Chondrocyte (in vitro differentiated cells): ENCODE results near the gene EWSR1. TPM values are rescaled to one million over a fixed set of nuclear protein-coding genes. Genes with fewer than 3 reads are reported as not detected.
A peak's percentile ranks its signal among the peaks of the same experiment; 100 is the strongest.

Experiments
- DNase-seq: peaks from one replicate; pipeline ENCODE4 v3.0.0; 2021; ENCODE audit warnings: mixed read lengths, low spot score
- H3K27ac Mint-ChIP-seq: one replicate; pipeline ENCODE4 v1.8.0; 2021; ENCODE audit warnings: mild to moderate bottlenecking, moderate library complexity, mixed read lengths; ENCODE audit not compliant: unreplicated experiment
- H3K27me3 Mint-ChIP-seq: 2 replicates; pipeline ENCODE4 v1.8.0; 2021; ENCODE audit warnings: low read depth, mixed read lengths
- H3K36me3 Mint-ChIP-seq: 2 replicates; pipeline ENCODE4 v1.8.0; 2021; ENCODE audit warnings: low read depth, mixed read lengths
- H3K4me1 Mint-ChIP-seq: 2 replicates; pipeline ENCODE4 v1.8.0; 2021; ENCODE audit warnings: low read depth, mild to moderate bottlenecking, mixed read lengths
- H3K4me3 Mint-ChIP-seq: one replicate; pipeline ENCODE4 v1.8.0; 2021; ENCODE audit warnings: mild to moderate bottlenecking, moderate library complexity, mixed read lengths; ENCODE audit not compliant: unreplicated experiment
- H3K9me3 Mint-ChIP-seq: 2 replicates; pipeline ENCODE4 v1.8.0; 2021; ENCODE audit warnings: low read depth, mixed read lengths
- CTCF ChIP-seq: fragments of 200-600 bp; sonication (generic); IDR thresholded peaks from 2 replicates; pipeline ENCODE4 v1.5.0; 2021; ENCODE audit warnings: antibody characterized with exemption, mild to moderate bottlenecking, moderate library complexity
- total RNA-seq: library from RNA; stranded (reverse); gene quantifications from 3 replicates; pipeline ENCODE4 v1.2.1, GENCODE V29; 2021

The EWSR1 gene
- total RNA-seq, 1 donor from 2014 or later, result 139 TPM

- no peak overlapping the region for H3K27ac Mint-ChIP-seq
- H3K4me1 Mint-ChIP-seq, result peaks cover 14% of the 10 kb centered on the region
- DNase-seq, result no peak
- TF ChIP-seq CTCF, result no peak
- H3K9me3 Mint-ChIP-seq, result no peaks in the 10 kb centered on the region
- H3K36me3 Mint-ChIP-seq, result peaks cover 11% of the 10 kb centered on the region
- peak overlapping the region; percentile 33 for H3K4me3 Mint-ChIP-seq
- peaks cover 14% of the 10 kb centered on the region for H3K27me3 Mint-ChIP-seq
Observed at GRCh38 chr22:29316141-29316828, 48.2 kb downstream of the EWSR1 start.

GRCh38 chr22:29317827-29318454 lies 49.9 kb downstream of the EWSR1 start:
- TF ChIP-seq CTCF, result no peak
- H3K27ac Mint-ChIP-seq, result no peak overlapping the region
- DNase-seq, result no peak
- no peaks in the 10 kb centered on the region for H3K9me3 Mint-ChIP-seq
- H3K36me3 Mint-ChIP-seq, result peaks cover 7% of the 10 kb centered on the region
- H3K27me3 Mint-ChIP-seq, result peaks cover 14% of the 10 kb centered on the region
- no peak overlapping the region for H3K4me3 Mint-ChIP-seq
- peaks cover 11% of the 10 kb centered on the region for H3K4me1 Mint-ChIP-seq

- no peak for TF ChIP-seq CTCF
- Mint-ChIP-seq H3K36me3 (peaks cover 3% of the 10 kb centered on the region), H3K9me3 (no peaks in the 10 kb centered on the region), H3K27ac (no peak overlapping the region), H3K27me3 (peaks cover 9% of the 10 kb centered on the region), H3K4me1 (peaks cover 7% of the 10 kb centered on the region), H3K4me3 (no peak overlapping the region)
- no peak for DNase-seq
Observed at GRCh38 chr22:29319072-29319471, 51.0 kb downstream of the EWSR1 start.

- DNase-seq, result no peak
- Mint-ChIP-seq H3K27me3 (peaks cover 1% of the 10 kb centered on the region), H3K27ac (no peak overlapping the region), H3K36me3 (no peaks in the 10 kb centered on the region), H3K9me3 (no peaks in the 10 kb centered on the region), H3K4me1 (no peaks in the 10 kb centered on the region), H3K4me3 (no peak overlapping the region)
- TF ChIP-seq CTCF, result peak; percentile 68
Observed at GRCh38 chr22:29320546-29320945, 52.5 kb downstream of the EWSR1 start.

- H3K36me3 Mint-ChIP-seq, result no peaks in the 10 kb centered on the region
- no peaks in the 10 kb centered on the region for H3K27me3 Mint-ChIP-seq
- no peak for TF ChIP-seq CTCF
- no peak for DNase-seq
- no peaks in the 10 kb centered on the region for H3K4me1 Mint-ChIP-seq
- no peak overlapping the region for H3K27ac Mint-ChIP-seq
- H3K4me3 Mint-ChIP-seq, result no peak overlapping the region
- H3K9me3 Mint-ChIP-seq, result no peaks in the 10 kb centered on the region
Observed at GRCh38 chr22:29323641-29324040, 55.6 kb downstream of the EWSR1 start.
